Upper lobe of right lung (tissue), 1 donor: ENCODE results near the gene SAPCD2. TPM values are rescaled to one million over a fixed set of nuclear protein-coding genes. Genes with fewer than 3 reads are reported as not detected.
A peak's percentile ranks its signal among the peaks of the same experiment; 100 is the strongest.

Source experiments
- ATAC-seq: fragments of 200-7000 bp; cut with Tn5 transposase; one replicate; pipeline ENCODE4 v1.9.1; 2020; ENCODE audit warnings: mild to moderate bottlenecking, moderate library complexity
- DNase-seq: peaks from one replicate; pipeline ENCODE4 v3.0.0-alpha.2; 2020
- H3K27ac ChIP-seq: fragments of 200-600 bp; one replicate; pipeline ENCODE4 v1.8.0; 2022
- H3K27me3 ChIP-seq: fragments of 200-600 bp; one replicate; pipeline ENCODE4 v1.8.0; 2022; ENCODE audit warnings: mild to moderate bottlenecking
- H3K36me3 ChIP-seq: fragments of 200-600 bp; one replicate; pipeline ENCODE4 v1.8.0; 2022
- H3K4me1 ChIP-seq: fragments of 200-600 bp; one replicate; pipeline ENCODE4 v1.8.0; 2022
- H3K4me3 ChIP-seq: fragments of 200-600 bp; one replicate; pipeline ENCODE4 v1.8.0; 2022; ENCODE audit warnings: mild to moderate bottlenecking
- H3K9me3 ChIP-seq: fragments of 200-600 bp; one replicate; pipeline ENCODE4 v1.8.0; 2022
- intact Hi-C: fragments of 100-400 bp; cut with DNase I; formaldehyde crosslinking; loops from one replicate; pipeline ENCODE4 v1.11.0; 2022
- total RNA-seq: library from RNA; stranded (reverse); fragmentation: NEBNext Ultra II Directional; extraction: Animal tissue kit (Norgen Biotek cat#: 25700); gene quantifications from one replicate; pipeline ENCODE4 v1.2.1, GENCODE V29; 2021
- TF ChIP-seq, protein P1 (sequence below): fragments of 200-600 bp; IDR thresholded peaks from one replicate; pipeline ENCODE4 v1.8.0; 2022; ENCODE audit warnings: antibody characterized with exemption
- donor health status: DM: no; HTN: yes; CAD: no; lungs with severe emphysema.

The SAPCD2 gene
- total RNA-seq, 1 donor from 2014 or later: 0.84 TPM

DNA sequence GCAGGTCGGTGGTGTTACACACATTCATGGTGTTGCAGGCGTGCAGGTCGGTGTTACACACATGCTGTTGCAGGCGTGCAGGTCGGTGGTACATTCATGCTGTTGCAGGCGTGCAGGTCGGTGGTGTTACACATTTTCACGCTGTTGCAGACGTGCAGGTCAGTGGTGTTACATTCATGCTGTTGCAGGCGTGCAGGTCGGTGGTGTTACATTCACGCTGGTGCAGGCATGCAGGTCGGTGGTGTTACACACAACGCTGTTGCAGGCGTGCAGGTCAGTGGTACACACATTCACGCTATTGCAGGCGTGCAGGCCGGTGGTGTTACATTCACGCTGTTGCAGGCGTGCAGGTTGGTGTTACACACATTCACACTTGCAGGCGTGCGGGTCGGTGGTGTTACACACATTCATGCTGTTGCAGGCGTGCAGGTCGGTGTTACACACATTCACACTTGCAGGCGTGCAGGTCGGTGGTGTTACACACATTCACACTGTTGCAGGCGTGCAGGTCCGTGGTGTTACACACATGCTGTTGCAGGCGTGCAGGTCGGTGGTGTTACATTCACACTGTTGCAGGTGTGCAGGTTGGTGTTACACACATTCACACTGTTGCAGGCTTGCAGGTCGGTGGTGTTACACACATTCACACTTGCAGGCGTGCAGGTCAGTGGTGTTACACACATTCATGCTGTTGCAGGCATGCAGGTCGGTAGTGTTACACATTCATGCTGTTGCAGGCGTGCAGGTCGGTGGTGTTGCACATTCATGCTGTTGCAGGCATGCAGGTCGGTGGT, 33.0 kb upstream of the SAPCD2 start:
- intact Hi-C loops: no loop called here
- peaks cover 83% of the 10 kb centered on the region for H3K36me3 ChIP-seq
- H3K4me1 ChIP-seq: no peaks in the 10 kb centered on the region
- H3K4me3 ChIP-seq: no peak overlapping the region
- no peaks in the 10 kb centered on the region for H3K9me3 ChIP-seq
- DNase-seq (no peak), ATAC-seq (no peak)
- H3K27ac ChIP-seq: no peak overlapping the region
- H3K27me3 ChIP-seq: no peaks in the 10 kb centered on the region
- TF ChIP-seq, protein P1, sequence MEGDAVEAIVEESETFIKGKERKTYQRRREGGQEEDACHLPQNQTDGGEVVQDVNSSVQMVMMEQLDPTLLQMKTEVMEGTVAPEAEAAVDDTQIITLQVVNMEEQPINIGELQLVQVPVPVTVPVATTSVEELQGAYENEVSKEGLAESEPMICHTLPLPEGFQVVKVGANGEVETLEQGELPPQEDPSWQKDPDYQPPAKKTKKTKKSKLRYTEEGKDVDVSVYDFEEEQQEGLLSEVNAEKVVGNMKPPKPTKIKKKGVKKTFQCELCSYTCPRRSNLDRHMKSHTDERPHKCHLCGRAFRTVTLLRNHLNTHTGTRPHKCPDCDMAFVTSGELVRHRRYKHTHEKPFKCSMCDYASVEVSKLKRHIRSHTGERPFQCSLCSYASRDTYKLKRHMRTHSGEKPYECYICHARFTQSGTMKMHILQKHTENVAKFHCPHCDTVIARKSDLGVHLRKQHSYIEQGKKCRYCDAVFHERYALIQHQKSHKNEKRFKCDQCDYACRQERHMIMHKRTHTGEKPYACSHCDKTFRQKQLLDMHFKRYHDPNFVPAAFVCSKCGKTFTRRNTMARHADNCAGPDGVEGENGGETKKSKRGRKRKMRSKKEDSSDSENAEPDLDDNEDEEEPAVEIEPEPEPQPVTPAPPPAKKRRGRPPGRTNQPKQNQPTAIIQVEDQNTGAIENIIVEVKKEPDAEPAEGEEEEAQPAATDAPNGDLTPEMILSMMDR: no peak

DNA sequence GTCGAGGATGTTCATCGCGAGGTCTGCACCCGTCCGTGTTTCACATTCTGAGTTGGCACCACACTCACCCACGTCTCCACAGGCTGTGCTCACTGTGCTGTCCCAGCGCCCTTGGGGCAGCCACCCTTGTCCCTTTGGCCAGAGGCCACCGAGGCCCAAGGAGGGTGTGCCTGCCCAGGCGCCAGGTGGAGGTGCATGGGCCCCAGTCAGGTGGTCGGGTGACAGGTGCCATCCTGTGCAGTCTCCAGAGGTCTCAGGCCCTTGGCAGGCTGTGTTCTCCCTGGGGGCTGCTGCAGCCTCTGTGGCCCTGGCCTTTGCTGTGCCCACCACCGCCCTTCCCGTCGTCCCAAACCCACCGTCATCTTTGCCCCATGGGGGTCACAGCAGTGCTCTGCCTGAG, 28.9 kb upstream of the SAPCD2 start:
- TF ChIP-seq, protein P1: no peak
- ATAC-seq (peak; percentile 33), DNase-seq (no peak)
- Histone ChIP-seq H3K9me3 (no peaks in the 10 kb centered on the region), H3K27ac (no peak overlapping the region), H3K36me3 (peaks cover 68% of the 10 kb centered on the region), H3K4me3 (no peak overlapping the region), H3K27me3 (no peaks in the 10 kb centered on the region), H3K4me1 (no peaks in the 10 kb centered on the region)
- intact Hi-C loops: no loop called here

DNA sequence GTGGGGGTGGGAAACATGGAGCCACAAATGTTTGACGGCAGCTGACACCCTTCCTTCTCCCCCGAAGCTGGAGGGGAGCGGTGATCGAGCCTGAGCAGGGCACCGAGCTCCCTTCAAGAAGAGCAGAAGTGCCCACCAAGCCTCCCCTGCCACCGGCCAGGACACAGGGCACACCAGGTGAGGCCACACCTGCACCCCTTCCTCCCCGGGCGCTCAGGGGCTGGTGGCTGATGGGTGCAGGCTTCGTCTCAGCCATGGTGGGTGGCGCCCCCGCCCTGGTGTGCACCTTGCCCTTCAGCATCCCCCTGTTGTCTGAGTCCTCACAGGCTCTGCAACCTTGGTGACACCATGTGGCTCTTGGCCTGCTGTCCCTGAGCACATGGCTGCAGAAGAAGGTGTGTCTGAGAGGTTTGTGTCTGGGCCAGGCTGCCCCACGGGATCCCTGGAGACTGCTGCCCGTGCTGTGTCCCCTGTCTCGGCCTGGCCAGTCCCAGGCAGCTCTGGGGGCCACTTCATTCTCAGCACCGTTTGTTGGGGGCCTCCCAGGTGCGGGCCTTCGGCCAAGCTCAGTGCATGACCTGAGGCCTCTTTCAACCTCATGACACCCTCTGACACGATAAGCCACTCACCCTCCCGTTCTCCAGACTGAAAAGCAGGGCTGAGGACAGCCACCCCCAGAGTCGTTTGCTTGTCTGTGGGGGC, 27.6 kb upstream of the SAPCD2 start:
- Histone ChIP-seq H3K27me3 (no peaks in the 10 kb centered on the region), H3K36me3 (peaks cover 62% of the 10 kb centered on the region), H3K9me3 (no peaks in the 10 kb centered on the region), H3K27ac (no peak overlapping the region), H3K4me3 (no peak overlapping the region), H3K4me1 (no peaks in the 10 kb centered on the region)
- TF ChIP-seq, protein P1: no peak
- peak; percentile 22 for ATAC-seq
- DNase-seq: peak; percentile 63
- intact Hi-C loops: no loop called here

DNA sequence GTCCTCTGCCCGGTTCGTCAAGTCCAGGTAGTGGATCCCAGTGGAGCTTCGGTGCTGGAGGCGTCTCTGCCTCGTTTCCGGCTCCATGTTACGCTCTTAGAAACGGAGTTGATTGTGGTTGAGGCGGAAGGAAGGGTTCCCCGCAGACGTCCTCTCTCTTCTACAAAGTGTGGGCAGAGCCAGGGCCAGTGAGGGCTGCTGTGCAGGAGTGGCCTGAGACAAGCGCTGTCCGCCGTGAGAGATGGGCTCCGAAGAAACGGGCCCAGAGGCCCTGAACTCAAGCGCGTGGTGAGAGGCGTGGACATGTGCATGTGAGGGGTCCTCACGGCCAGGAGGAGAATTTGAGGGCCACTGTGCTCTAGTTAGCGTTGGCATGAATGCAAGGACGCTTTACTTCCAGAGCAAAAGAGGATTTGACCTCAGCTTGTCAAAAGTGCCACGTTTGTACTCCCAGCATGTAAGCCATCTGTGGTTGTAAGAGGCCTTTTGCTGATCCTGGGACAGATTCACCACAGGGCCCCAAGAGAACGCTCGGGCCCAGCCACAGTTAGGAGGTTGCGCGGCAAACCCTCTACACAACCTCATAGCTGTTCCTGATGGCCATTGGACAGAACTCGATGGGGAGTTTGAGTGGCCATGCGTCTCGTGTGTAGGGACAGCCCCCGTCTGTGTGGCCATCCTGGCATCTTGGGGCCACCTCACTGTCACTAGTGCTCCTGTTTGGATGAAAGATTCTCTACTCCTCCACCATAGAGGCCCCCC, 26.6 kb upstream of the SAPCD2 start:
- intact Hi-C loops: no loop called here
- Histone ChIP-seq H3K9me3 (no peaks in the 10 kb centered on the region), H3K36me3 (peaks cover 72% of the 10 kb centered on the region), H3K4me3 (no peak overlapping the region), H3K27ac (no peak overlapping the region), H3K4me1 (no peaks in the 10 kb centered on the region), H3K27me3 (no peaks in the 10 kb centered on the region)
- TF ChIP-seq, protein P1: no peak
- DNase-seq (no peak), ATAC-seq (no peak)

DNA sequence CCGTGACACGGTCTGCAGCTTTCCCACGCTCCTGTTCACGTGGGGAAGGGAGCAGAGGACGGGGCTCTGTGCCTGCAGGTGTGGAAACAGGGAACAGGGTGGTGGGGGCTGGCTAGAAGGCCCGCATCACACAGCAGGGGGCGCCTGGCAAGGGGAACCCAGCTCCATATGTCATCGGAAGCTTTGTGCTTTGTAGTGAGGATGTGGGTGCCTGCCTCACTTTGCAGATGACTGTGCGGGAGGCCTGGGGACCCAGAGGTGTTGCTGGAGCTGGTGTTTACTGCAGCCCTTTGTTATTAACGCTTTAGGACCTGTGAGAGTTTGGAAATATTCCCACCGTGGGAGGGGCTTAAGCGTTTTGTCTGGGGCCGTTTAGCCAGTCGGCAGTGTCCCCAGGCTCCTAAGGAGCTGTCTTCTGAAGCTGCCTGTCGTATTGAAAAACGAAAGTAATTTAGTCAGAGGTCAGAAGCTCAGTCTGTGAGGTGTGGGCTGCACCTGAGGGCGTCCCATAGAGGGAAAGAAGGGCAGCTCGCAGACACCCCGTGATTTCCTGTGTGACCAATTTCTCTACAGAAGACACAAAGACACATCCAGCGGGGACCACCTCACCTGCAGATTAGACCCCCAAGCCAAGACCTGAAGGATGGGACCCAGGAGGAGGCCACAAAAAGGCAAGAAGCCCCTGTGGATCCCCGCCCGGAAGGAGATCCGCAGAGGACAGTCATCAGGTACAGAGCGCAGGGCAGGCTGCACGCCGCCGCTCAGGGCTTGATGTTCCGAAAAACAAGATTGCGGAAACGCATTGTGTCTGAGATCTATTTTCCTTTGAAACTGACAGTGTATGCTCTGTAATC, 25.5 kb upstream of the SAPCD2 start:
- intact Hi-C loops: no loop called here
- Histone ChIP-seq H3K27me3 (no peaks in the 10 kb centered on the region), H3K36me3 (peaks cover 69% of the 10 kb centered on the region), H3K4me3 (no peak overlapping the region), H3K27ac (no peak overlapping the region), H3K4me1 (no peaks in the 10 kb centered on the region), H3K9me3 (no peaks in the 10 kb centered on the region)
- ATAC-seq: peak; percentile 55
- TF ChIP-seq, protein P1: peak; percentile 20
- peak; percentile 67 for DNase-seq
